ENCODE results near the gene HPCA.
"Not testable (repeated sequence)": the region's sequence is repeated elsewhere in the genome, so short reads cannot be mapped to it uniquely, and the experiment has no call there.

The HPCA gene

DNA sequence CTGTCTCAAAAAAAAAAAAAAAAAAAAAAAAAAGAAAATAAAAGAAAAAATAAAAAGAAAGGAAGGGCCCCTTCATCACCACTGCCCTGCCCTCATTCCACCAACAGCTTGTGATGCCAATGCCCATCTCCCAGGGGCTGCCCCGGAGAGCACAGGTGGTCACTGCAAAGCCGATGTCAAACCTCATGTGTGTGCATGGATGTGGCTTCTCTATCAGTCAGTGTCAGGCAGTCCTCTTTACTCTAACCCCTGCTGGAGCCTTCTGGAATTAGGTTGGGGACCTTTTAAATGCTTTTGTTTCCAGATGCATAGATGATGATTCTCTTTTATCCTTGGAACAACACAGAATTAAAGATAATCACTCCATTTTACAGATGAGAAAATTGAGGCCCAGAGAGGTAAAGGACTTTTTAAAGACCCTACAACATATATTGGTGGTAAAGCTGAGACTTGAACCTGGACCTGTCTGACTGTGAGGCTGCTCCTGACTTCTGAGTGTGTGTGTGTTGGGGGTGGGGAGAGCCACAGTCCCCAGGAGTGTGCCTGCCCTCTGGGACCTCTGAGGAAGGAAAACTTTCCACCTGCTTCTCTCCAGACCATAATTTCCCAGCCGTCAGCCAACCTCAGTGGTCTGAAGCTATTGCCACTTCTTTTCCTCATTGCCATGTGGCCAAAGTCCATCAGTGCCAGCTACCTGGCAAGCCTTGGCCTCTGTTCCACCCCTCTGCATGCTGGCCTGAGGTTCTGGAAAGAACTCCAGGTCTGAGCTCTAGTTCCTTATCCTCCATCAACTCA is 17.9 kb downstream of the HPCA start:
- DNase-seq, result no peak

DNA sequence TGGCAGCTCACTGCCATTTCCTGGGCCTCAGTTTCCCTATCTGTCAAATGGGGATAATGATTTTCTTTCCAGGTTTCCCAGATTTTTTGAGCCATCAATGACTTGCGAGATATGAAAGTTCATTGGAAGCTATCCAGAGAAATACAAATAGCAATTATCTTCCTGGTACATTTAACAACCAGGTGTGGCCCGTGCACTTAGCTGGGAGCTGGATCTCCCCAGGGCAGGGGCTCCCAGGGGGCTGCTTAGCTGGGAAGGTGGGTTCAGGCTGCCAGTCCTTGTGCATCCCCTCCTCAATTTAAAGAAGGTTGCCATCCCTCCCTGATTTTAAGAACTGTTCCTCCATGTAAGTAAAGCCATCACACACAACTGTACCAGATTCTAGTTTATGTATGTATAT is 18.5 kb downstream of the HPCA start:
- no peak for DNase-seq

DNA sequence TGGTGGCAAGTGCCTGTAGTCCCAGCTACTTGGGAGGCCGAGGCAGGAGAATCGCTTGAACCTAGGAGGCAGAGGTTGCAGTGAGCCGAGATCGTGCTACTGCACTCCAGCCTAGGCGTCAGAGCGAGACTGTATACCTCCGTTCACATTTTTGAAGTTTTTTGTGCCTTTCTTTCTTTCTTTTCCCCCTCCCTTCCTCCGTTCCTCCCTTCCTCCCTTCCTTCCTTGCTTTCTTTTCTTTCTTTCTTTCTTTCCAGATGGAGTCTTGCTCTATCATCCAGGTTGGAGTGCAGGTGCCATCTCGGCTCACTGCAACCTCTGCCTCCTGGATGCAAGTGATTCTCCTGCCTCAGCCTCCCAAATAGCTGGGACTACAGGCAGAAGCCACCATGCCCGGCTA is 19.3 kb downstream of the HPCA start:
- DNase-seq, result not testable (repeated sequence)

DNA sequence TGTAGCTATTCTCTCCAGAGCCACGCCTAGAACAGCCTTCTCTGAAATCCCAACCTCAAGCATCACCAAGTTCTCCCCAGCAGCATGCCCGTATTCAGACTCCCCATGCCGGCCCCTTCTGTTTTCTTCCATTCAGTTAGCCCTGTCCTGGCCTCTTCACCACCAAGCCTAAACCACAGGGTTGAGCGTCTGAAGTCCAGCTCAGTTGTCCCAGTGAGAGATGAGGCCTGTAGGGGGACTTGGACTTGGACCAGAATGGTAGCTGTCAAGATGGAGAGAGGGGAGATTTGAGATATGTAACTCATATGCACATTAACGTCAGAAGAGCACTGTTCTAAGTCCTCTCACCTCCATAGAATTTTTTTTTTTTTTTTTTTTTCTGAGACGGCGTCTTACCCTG is 20.4 kb downstream of the HPCA start:
- no peak for DNase-seq

DNA sequence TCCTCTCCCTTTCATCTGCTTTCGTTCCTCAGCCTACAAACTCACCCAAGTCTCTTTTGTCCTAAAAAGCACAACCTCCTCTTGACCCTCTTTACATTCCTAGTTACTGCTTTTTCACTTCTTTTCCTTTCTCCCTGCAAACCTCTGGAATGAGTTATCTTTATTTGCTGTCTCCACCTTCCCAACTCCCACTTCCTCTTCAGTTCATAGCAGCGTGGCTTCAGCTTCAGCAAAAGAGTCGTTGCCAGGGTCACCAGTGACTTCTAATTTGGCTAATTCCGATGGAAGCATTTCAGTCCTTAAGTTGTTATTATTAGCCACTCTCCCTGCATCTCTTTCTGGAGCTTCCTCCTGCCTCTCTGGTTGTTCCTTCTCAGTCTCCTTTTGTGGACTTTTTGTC is 21.1 kb downstream of the HPCA start:
- DNase-seq, result no peak

DNA sequence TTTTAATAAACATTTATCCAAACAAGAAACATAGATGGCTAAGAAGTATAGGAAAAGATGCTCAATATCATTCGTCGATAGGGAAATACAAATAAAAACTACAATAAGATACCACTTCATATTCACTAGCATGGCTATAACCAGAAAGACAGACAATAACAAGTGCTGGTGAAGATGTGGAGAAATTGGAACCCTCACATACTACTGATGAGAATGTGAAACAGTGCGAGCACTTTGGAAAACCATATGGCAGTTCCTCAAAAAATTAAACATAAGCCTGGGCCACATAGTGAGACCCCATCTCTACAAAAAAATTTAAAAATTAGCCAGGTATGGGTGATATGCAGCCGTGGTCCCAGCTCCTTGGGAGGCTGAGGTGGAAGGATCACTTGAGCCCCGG is 24.0 kb downstream of the HPCA start:
- DNase-seq, result no peak

DNA sequence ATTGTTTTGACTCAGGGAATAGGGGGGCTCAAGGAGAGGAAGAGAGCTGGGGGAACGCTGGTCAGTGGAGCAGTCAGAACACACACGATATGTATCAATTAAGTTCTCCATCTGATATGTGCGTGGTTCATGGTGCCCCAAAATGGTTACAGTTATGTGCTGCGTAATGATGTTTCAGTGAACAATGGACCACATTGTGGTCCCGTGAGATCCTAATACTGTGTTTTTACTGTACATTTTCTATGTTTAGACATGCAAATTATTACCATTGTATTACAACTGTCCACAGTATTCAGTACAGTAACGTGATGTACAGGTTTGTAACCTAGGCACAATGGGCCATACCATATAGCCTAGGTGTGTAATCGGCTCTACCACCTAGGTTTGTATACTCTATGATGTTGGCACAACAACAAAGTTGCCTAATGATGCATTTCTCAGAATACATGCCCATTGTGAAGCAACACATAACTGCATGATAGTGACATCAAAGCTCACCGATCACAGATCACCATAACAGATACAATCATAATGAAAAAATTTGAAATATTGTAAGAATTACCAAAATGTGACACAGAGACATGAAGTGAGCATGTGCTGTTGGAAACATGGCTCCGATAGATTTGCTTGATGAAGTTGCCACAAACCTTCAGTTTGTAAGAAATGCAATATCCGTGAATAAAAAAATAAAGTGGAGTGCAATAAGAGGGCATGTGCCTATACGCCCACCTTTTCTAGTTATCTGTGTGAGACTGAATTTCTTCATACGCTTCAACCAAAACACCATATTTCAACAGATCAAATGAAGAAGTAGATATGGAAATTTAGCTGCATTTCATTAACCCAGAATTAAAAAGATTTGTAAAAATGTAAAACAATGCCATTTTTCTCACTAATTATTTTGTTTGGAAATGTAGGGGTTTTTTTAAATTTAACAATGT is 29.7 kb downstream of the HPCA start:
- DNase-seq, result no peak

DNA sequence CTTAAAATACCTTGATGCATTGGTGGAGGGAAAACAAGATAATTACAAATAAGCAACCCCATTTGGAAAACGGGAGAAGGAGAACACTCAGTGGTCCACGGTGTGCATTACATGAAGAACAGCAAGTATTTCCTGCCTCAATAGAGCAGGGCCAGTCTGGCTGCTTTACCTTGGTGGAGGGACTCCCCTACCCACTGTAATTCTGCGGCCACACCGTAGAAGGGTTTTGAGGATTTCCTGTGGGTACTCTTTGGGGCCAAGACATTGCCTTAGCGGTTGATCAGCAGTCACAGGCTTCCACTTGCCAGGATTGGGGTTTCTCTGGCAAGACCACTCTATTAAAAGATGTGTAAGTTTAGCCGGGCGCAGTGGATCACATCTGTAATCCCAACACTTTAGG is 31.2 kb downstream of the HPCA start:
- DNase-seq, result no peak

DNA sequence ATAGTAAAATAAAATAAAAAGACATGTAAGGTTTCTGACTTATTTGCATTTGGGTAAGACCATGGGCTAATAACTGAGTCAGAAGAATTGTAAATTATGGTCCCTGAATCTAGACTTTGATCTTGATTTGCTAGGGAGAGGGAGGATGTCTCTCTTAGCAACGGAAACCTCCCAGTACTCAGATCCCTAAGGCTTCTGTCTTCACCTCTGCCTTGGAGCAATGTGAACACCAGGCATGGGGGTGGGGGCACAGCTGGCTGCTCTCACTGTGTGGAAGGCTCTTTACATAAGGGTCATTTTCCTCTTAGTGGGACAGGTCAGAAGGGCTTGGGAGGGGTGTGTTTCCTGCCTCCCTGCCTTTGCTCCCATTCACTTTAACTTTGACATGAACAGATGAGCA is 31.9 kb downstream of the HPCA start:
- no peak for DNase-seq

DNA sequence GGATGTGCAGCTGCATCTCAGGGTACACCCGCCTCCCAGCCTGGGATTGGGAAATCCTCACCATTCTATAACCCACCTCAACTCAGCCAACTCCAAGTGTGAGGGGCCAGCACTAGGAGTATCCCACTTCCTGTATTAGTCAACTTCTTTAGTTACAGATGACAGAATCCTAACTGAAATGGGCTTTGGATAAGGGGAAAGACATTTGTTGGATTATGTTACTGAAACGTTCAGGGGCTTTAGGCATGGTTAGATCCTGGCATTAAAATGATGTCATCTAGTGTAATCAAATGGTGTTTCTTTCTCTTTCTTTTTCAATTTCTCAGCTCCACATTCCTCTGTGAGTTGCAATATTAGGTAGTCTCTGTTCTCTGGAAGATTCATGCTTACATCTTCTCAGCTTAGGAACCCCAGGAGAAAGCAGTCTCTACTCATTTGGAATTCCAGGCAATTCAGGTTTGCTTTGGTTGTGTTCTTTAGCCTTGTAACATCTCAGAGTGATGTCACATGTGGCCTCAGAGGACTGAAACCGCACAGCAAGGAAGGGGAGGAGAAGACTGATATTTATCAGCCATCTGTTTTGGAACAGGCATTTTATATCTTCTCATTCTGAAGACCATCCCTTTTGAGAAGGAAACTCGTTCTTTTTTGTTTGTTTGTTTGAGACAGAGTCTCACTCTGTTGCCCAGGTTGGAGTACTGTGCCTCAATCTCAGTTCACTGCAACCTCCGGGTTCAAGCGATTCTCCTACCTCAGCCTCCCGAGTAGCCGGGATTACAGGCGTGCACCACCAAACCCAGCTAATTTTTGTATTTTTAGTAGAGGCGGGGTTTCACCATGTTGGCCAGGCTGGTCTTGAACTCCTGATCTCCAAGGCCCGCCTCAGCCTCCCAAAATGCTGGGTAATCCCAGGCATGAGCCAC is 33.8 kb downstream of the HPCA start:
- peak; percentile 56 for DNase-seq

DNA sequence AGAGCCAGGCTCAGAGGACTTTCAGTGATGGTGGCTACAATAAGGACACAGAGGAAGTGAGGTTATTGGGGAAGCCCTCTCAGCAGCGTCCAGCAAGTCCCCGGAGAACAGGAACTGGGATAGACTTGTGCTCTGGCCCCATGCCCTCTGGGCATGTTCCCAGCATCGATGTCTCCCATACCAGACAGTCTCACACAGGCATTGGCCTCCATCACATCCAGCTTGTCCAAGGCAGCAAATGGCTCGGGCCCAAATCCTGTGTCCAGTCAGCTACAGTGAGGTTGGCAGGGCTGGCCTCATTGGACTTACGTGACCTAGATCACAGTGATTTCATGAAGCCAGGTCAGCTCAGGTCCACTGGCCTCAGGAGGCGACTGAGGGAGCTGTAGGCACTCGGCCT is 34.5 kb downstream of the HPCA start:
- DNase-seq, result no peak

DNA sequence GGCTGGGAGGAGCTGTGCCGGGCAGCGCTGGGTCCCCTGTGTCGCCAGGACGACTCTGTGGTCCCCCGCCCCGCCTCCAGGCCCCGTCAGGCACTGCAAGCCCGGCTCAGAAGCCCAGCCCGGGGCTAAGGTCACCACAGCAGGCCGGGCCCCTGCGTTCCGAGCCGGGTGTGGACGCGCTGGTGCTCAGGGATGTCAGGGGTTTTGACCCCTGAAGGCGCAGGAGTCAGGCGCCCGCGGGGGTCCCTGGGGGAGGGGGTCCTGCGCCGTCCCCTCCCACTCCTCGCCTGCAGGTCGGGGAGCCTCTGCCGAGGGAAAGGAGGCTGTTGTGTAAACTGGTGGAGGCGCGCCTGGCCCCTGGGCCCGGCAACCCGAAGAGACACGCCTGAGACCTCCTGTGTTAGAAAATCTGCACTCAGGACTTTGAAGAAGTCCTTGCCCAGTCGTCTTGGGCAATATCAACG is 38.6 kb downstream of the HPCA start:
- no peak for DNase-seq

DNA sequence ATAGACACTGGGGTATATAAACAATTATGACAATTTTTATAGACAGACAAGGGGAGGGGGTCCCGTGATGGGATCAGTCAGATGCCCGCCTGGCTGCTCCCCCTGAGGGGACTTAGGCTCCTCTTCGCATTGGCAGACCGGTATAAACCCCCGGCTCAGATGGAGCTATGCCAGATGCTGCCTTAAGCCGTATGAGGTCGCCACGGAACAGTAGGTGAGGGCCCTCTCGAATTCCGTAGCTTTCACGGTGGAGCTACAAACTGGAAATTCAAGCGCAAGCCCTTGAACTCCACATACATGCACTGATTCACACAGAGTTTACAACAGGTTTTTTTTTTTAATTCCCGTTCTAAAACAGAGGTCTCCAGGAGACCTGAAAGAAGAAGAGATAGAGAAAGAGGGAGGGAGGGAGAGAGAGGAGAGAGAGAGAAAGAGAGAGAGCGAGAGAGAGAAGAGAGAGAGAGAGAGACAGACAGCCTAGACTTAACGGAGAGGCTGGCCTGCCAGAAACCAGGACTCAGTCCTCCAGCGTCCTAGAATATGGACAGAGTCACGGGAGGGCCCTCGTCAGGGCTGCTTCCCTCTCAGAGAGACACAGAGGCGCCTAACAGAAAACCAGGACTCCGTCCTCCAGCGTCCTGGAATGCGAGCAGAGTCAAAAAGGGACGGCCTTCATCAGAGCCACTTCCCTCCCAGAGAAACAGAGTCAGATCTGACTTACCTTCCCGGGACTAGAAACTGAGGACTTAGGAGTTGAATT is 39.3 kb downstream of the HPCA start:
- peak; percentile 55 for DNase-seq

DNA sequence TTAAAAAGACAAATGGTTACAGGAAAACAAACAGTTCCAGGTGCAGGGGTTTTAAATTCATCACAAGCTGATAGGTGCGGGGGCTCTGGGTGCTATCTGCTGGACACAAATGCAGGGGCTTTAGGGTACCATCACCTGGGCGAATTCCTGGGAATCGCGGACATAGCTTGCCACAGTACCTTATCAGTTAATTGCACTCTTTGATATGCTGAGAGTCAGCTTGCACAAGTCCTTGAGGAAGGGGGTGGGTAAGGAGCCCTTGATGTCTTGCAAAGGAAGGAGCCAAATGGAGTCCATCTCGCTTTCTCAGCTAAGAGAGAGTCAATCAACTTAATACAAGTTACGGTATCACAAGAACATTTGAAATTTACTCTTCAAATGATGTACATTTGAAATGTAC is 40.3 kb downstream of the HPCA start:
- peak; percentile 32 for DNase-seq

DNA sequence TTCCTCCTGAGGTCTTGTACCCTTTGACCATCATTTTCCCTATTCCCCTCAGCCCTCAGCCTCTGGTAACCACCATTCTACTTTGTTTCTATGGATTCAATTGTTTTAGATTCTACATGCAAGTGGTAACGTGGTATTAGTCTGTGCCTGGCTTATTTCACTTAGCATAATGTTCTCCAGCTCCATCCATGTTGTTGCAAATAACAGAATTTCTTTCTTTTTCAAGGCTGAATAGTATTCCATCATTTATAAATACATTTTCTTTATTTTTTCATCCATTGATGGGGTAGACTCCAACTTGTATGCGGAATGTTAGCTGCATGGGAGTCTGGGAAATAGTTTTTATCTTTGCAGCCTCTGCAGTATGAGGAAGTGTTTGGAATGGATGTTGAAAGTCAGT is 41.1 kb downstream of the HPCA start:
- no peak for DNase-seq

DNA sequence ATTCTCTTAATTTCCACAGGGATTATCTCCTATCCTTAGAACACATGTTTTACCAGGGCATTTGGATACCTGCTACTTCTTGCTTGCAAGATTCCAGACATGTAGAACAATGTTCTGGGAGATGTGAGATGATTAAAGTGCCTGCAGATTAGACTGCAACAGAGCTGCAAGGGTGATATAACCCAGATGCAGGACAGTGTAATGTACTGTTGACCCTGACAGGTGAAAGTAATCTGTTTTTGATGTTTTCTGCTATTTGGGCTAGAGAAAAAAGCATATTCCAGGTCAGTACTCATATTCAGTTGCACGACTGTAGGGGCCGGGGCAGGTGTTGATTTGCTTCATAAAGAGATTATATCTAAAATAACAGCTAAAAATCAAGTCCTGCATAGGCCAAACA is 42.0 kb downstream of the HPCA start:
- DNase-seq, result no peak

DNA sequence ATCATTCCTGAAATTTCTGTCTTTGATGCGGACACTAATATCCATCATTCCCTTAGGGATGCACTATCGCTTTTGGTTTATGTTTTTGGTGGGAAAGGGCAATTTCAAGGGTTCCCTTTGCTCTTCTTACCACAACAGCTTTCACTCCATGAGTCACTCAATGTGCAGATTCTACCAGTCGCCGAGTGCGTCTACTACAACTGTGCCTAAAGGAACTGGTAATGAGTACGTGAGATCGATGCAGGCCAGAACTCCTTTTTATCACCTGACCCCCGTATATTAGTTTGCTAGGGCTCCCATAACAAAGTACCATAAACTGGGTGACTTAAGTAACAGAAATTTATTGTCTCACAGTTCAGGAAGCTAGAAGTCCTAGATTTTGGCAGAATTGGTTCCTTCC is 42.4 kb downstream of the HPCA start:
- DNase-seq, result no peak

DNA sequence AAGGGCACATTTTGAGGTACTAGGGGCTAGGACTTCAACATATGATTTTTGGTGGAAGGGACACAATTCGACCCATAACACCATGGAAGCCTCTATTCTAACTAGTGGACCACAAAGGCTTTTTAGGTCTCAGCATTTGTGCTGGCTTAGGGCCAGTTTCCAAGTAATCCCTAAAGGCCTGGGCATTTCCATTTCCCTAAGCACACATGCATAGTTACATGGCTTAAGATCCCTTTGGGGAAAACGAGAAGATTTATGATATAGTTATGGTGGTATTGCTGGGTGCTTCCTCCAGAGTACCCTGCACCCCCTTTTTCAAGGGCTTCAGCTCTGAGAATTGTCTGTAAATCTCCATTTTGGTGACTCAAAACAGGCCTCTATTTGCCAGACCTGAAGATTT is 43.1 kb downstream of the HPCA start:
- no peak for DNase-seq

DNA sequence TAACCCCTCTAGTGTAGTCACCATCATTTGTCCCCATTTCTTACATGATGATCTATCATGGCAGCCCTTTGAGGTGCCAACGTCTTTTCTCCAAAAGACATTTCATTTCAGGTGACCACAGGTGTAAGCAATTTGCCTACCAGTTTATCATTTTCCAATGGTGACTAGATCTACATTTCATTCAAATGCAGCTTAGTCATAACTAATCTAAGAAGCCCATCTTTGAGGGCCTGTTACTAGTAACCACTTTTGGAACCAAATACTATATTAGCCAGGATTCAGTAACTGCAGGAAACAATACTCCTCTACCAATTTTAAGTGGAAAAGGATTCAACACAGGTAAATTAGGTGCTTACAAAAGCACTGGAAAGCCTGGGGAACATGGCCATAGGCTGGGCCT is 45.5 kb downstream of the HPCA start:
- DNase-seq, result no peak

DNA sequence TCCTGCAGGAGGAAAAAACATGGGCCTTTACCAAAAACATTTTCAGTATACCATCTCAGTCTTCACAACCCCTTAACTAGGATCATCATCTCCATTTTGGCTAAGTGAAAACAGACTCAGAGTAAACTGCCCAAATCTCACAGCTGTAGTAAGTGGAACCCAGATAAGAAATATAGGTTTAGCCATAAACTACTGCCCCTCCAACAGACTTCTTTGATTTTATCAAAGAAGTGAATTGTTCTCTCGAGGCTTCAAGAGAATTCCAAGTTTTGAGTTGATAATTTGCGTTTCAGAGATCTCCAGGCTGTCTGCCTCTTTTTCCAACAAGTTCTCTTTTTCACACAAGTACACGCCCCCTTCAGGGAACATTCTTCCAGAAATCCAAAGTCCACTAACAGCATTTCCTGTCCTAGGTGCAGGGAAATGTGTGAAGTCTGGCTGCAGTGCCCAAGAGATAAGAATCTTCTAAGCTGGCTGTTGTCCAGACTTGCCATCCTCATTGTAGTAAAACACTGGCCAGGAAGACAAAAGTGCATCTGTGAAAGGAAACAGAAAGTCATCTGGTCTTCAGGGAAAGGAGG is 47.5 kb downstream of the HPCA start:
- peak; percentile 48 for DNase-seq

DNA sequence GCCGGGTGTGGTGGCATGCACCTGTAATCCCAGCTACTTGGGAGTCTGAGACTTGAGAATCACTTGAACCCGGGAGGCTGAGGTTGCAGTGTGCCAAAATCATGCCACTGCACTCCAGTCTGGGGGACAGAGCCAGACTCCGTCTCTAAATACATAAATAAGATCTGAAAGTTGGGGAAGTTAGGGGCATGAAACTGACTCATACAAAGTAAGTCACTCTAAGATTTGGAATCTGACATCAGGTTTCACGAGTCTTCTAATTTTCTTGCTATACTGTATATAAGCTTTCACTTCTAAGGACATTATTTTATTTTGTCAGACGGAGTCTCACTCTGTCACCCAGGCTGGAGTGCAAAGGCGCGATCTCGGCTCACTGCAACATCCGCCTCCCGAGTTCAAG is 48.2 kb downstream of the HPCA start:
- no peak for DNase-seq

DNA sequence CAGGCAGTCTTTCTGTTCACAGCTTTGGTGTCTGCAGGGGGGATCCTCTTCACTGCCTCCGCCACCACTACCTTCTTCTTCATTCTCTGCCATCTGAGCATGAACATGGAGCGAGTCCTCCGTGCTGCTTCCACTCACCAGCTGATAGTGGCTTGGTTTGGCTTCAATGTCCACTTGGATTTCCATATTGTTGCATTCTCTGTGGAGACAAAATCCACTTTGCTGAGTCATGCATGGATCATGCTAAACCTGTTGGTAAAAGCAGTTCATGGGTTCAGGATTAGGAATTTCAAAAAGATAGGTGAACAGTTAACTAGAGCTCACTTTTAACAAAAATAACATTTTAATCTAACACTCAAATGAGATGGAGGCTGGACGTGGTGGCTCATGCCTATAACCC is 50.8 kb downstream of the HPCA start:
- DNase-seq, result no peak

All from hematopoietic multipotent progenitor cell treated with erythropoietin and hydrocortisone succinate and interleukin-3 and kit ligand, for 6 days (in vitro differentiated cells).